PC-9 (cell line): ENCODE data around the gene ADCY2. TPM values are rescaled to one million over a fixed set of nuclear protein-coding genes. Genes with fewer than 3 reads are reported as not detected.

Experiments
- BruUV-seq: library from RNA; stranded (reverse); fragments of 400-500 nt; replicated peaks from 2 replicates; lab custom pipeline; 2021; lab: Mats Ljungman, UMichigan
- CTCF ChIA-PET: fragments of 300-600 bp; sonication (Branson Sonifier 250); formaldehyde crosslinking; loops from one replicate; lab custom pipeline; 2022; ENCODE audit warnings: antibody characterized with exemption; lab: Charles Lee
- POLR2A ChIA-PET: fragments of 300-600 bp; sonication (Branson Sonifier 250); formaldehyde crosslinking; loops from one replicate; lab custom pipeline; 2022; ENCODE audit warnings: antibody characterized with exemption; ENCODE audit not compliant: unreplicated experiment; lab: Charles Lee
- DNase-seq, 2 experiments: peaks; one replicate each; pipeline versions ENCODE4 v3.0.0 to v3.0.0-alpha.2; 2015 to 2022; ENCODE audit warnings: mixed read lengths in 1 of 2
- H2AFZ ChIP-seq: fragments of 200-600 bp; sonication (generic); 2 replicates; pipeline ENCODE4 v1.8.1; 2017; ENCODE audit warnings: antibody characterized with exemption
- H3F3A ChIP-seq: fragments of 200-600 bp; sonication (generic); 2 replicates; pipeline ENCODE4 v1.8.1; 2017; ENCODE audit warnings: antibody characterized with exemption, mild to moderate bottlenecking, low read depth; ENCODE audit not compliant: insufficient read depth
- H3K27ac ChIP-seq: fragments of 200-600 bp; sonication (generic); 2 replicates; pipeline ENCODE4 v1.6.1; 2016; ENCODE audit warnings: mixed run types
- H3K27me3 ChIP-seq: fragments of 200-600 bp; sonication (generic); 2 replicates; pipeline ENCODE4 v1.6.1; 2016; ENCODE audit warnings: low read depth, mixed run types; ENCODE audit not compliant: insufficient read depth
- H3K36me3 ChIP-seq: fragments of 200-600 bp; sonication (generic); 2 replicates; pipeline ENCODE4 v1.6.1; 2016; ENCODE audit warnings: low read depth, mixed run types
- H3K4me1 ChIP-seq: fragments of 200-600 bp; sonication (generic); replicated peaks from 2 replicates; pipeline ENCODE4 v1.6.1; 2016; ENCODE audit warnings: mixed run types; ENCODE audit not compliant: insufficient read depth
- H3K4me2 ChIP-seq: fragments of 200-600 bp; sonication (generic); 2 replicates; pipeline ENCODE4 v1.6.1; 2017; ENCODE audit warnings: mixed run types
- H3K4me3 ChIP-seq: fragments of 200-600 bp; sonication (generic); 2 replicates; pipeline ENCODE4 v1.6.1; 2016; ENCODE audit warnings: mixed run types
- H3K79me2 ChIP-seq: fragments of 200-600 bp; sonication (generic); 2 replicates; pipeline ENCODE4 v1.6.1; 2017; ENCODE audit warnings: low read depth, mixed run types
- H3K9me2 ChIP-seq: fragments of 200-600 bp; sonication (generic); 2 replicates; pipeline ENCODE4 v1.8.1; 2017; ENCODE audit warnings: mild to moderate bottlenecking; ENCODE audit not compliant: insufficient read depth
- H3K9me3 ChIP-seq: fragments of 200-600 bp; sonication (generic); 2 replicates; pipeline ENCODE4 v1.8.1; 2016; ENCODE audit warnings: low read depth; ENCODE audit not compliant: insufficient read depth
- H4K20me1 ChIP-seq: fragments of 200-600 bp; sonication (generic); 2 replicates; pipeline ENCODE4 v1.8.1; 2017; ENCODE audit not compliant: insufficient read depth
- CTCF ChIP-seq: fragments of 200-600 bp; sonication (generic); conservative IDR thresholded peaks from 2 replicates; pipeline ENCODE4 v1.6.1; 2017; ENCODE audit warnings: mixed run types, antibody characterized with exemption, mild to moderate bottlenecking, moderate library complexity
- EZH2 ChIP-seq: fragments of 200-600 bp; sonication (generic); IDR thresholded peaks from 2 replicates; pipeline ENCODE4 v1.8.0; 2017; ENCODE audit warnings: antibody characterized with exemption, low read depth
- intact Hi-C: fragments of 100-400 bp; cut with micrococcal nuclease; formaldehyde crosslinking; loops from one replicate; pipeline ENCODE4 v1.10.0; 2022; ENCODE audit not compliant: unreplicated experiment
- total RNA-seq: library from RNA; stranded (reverse); gene quantifications from 2 replicates; pipeline ENCODE4 v1.2.3, GENCODE V29; 2021

ADCY2 gene
- total RNA-seq, 1 experiment from 2014 or later: not detected

- TF ChIP-seq EZH2 (no peak), CTCF (no peak)
- ChIA-PET POLR2A (no interaction called here), CTCF (no interaction called here)
- H3K36me3 ChIP-seq: no peaks in the 10 kb centered on the region
- no peak overlapping the region for H2AFZ ChIP-seq
- no peak for DNase-seq
- no peaks in the 10 kb centered on the region for H3K79me2 ChIP-seq
- no peak overlapping the region for H3K4me3 ChIP-seq
- no peaks in the 10 kb centered on the region; the same call in 1 of the 2 replicates for H4K20me1 ChIP-seq
- no peaks in the 10 kb centered on the region for H3K27me3 ChIP-seq
- no peaks in the 10 kb centered on the region for H3K9me3 ChIP-seq
- H3F3A ChIP-seq: no peaks in the 10 kb centered on the region
- intact Hi-C loops: no loop called here
- no peaks in the 10 kb centered on the region for H3K4me1 ChIP-seq
- no peak overlapping the region for H3K4me2 ChIP-seq
- no peaks in the 10 kb centered on the region for H3K9me2 ChIP-seq
- BruUV-seq: no TSS peak
- H3K27ac ChIP-seq: no peak overlapping the region
Observed at GRCh38 chr5:7361593-7361992, 34.3 kb upstream of the ADCY2 start.

GRCh38 chr5:7363067-7363677 lies 32.8 kb upstream of the ADCY2 start:
- no peaks in the 10 kb centered on the region for H3K4me1 ChIP-seq
- no peaks in the 10 kb centered on the region for H3K9me2 ChIP-seq
- intact Hi-C loops: no loop called here
- no peaks in the 10 kb centered on the region for H3K79me2 ChIP-seq
- TF ChIP-seq EZH2 (no peak), CTCF (no peak)
- no peak overlapping the region for H3K4me2 ChIP-seq
- no peaks in the 10 kb centered on the region; the same call in 1 of the 2 replicates for H4K20me1 ChIP-seq
- H3F3A ChIP-seq: no peaks in the 10 kb centered on the region
- H2AFZ ChIP-seq: no peak overlapping the region
- no TSS peak for BruUV-seq
- no peaks in the 10 kb centered on the region for H3K36me3 ChIP-seq
- H3K9me3 ChIP-seq: no peaks in the 10 kb centered on the region
- H3K27ac ChIP-seq: no peak overlapping the region
- DNase-seq: no peak
- POLR2A ChIA-PET: no interaction called here
- no peaks in the 10 kb centered on the region for H3K27me3 ChIP-seq
- CTCF ChIA-PET: no interaction called here
- H3K4me3 ChIP-seq: no peak overlapping the region

GRCh38 chr5:7364226-7364875 lies 31.6 kb upstream of the ADCY2 start:
- no TSS peak for BruUV-seq
- ChIA-PET CTCF (no interaction called here), POLR2A (no interaction called here)
- H3F3A ChIP-seq: no peaks in the 10 kb centered on the region
- H4K20me1 ChIP-seq: no peaks in the 10 kb centered on the region; the same call in 1 of the 2 replicates
- H2AFZ ChIP-seq: no peak overlapping the region
- H3K4me3 ChIP-seq: no peak overlapping the region
- no peaks in the 10 kb centered on the region for H3K27me3 ChIP-seq
- H3K36me3 ChIP-seq: no peaks in the 10 kb centered on the region
- no peaks in the 10 kb centered on the region for H3K9me2 ChIP-seq
- no peak for TF ChIP-seq CTCF
- TF ChIP-seq EZH2: no peak
- DNase-seq: no peak
- no peaks in the 10 kb centered on the region for H3K4me1 ChIP-seq
- H3K27ac ChIP-seq: no peak overlapping the region
- intact Hi-C loops: no loop called here
- H3K9me3 ChIP-seq: no peaks in the 10 kb centered on the region
- H3K4me2 ChIP-seq: no peak overlapping the region
- H3K79me2 ChIP-seq: no peaks in the 10 kb centered on the region
